Cardiac fibroblast (primary cell): ENCODE results near the gene LMBR1.

ENCODE experiments used
- DNase-seq, 2 donors: peaks; one replicate each; pipeline versions ENCODE4 v3.0.0 to v3.0.0-alpha.2; 2010; ENCODE audit warnings: low read depth in 2 of 2
- H3K4me3 ChIP-seq, 2 donors: replicated peaks in 1 of 2; 1 replicate in 1 of 2; 2 replicates in 1 of 2; pipeline ENCODE4 v1.5.1; 2011; ENCODE audit warnings: low read depth in 2 of 2, low read length in 2 of 2, mild to moderate bottlenecking in 2 of 2, moderate library complexity in 1 of 2
- TF ChIP-seq, protein P1 (sequence below): IDR thresholded peaks from one replicate; pipeline ENCODE4 v1.5.1; 2011; ENCODE audit warnings: low read depth, mild to moderate bottlenecking, low read length, inconsistent platforms

LMBR1 gene

DNA sequence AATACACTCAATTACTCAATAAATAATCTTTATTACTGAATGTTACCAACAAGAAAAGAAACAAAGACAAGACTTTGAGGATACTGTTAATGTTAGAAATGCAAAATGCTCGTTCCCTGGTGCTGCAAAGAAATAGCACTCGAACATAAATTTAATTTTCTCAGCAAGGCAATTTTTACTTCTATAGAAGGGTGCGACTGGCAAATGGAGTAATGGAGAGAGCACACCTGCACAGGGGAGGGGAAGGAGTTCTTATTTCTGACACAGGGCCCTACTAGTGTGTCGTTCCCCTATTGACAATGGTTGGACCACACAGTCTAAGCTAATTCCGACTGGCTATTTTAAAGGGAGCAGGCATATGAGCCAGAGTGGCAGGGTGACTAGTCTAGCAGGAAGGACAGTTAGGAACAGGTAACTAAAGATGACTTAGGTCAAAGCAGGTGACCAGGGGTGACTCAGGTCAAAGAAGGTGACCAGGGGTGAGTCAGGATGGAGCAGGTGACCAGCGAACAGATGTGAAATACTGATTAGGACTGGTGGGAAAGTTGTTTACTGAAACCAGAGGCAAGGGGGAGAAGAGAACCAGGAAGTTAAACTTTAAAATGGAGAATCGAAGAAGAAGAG, 133.3 kb downstream of the LMBR1 start:
- no peak overlapping the region for H3K4me3 ChIP-seq
- no peak for DNase-seq
- TF ChIP-seq, protein P1, sequence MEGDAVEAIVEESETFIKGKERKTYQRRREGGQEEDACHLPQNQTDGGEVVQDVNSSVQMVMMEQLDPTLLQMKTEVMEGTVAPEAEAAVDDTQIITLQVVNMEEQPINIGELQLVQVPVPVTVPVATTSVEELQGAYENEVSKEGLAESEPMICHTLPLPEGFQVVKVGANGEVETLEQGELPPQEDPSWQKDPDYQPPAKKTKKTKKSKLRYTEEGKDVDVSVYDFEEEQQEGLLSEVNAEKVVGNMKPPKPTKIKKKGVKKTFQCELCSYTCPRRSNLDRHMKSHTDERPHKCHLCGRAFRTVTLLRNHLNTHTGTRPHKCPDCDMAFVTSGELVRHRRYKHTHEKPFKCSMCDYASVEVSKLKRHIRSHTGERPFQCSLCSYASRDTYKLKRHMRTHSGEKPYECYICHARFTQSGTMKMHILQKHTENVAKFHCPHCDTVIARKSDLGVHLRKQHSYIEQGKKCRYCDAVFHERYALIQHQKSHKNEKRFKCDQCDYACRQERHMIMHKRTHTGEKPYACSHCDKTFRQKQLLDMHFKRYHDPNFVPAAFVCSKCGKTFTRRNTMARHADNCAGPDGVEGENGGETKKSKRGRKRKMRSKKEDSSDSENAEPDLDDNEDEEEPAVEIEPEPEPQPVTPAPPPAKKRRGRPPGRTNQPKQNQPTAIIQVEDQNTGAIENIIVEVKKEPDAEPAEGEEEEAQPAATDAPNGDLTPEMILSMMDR: no peak

DNA sequence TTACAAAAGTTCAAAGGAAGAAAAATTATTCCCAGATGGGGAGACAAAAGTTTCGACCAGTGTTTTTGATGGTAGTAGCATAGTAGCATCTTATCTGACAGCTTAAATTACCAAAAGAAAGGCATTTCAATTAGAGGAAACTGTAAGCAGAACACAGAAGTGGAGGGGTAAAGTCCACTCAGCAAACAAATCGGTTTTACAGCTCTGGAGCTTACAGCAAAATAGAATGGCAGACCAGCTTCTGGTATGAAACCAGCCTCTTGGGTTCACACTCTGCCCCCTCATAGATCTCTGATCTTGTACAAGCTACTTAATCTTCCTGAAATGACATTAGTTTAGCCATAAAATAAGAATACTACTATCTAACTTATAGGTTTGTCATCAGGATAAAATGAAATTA, 133.8 kb downstream of the LMBR1 start:
- DNase-seq: no peak
- H3K4me3 ChIP-seq: no peak overlapping the region
- TF ChIP-seq, protein P1: no peak

DNA sequence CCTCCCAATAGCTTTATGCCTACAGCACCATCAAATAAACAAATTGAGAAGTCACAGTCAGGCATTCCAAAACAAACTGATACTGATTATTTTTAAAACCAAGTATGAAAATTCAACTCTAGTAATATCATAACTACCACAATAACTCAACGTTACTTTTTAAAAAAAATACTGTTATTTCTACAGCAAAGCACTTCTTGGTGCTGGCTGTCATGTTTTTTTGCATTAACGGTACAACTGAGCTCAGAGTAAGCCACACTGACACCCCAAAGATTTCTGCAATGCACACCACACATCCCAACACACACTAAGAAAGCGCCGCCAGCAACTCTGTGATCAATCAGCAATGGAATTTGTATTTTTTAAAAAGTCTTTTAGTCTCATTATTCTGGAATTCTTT, 138.8 kb downstream of the LMBR1 start:
- H3K4me3 ChIP-seq: no peak overlapping the region
- TF ChIP-seq, protein P1: no peak

DNA sequence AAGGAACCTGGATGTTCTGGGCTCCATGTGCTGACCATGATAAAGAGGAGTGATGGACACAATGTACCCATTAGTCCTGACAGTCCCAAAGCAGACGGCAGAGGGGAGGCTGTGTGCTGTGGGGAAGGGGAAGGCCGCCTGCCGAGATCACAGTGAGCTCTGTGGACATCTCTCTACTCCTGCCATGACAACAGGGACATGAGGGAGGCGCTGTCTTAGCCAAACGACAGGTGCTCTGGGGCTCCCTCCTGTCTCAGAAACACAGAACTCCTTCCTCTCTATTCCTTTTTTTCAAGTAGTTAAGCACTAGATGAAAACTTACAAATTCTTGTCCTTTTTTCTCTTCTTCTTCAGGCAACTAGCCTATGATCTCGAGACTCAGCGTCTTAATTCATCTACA, 139.4 kb downstream of the LMBR1 start:
- no peak for DNase-seq

More for the DNA sequence above, 138.8 kb downstream of the LMBR1 start:
- DNase-seq: no peak

GRCh38 chr7:156753229-156753560, 139.8 kb downstream of the LMBR1 start:
- no peak for DNase-seq
- TF ChIP-seq, protein P1: no peak
- no peak overlapping the region for H3K4me3 ChIP-seq

More for the DNA sequence above, 139.4 kb downstream of the LMBR1 start:
- TF ChIP-seq, protein P1: no peak
- no peak overlapping the region for H3K4me3 ChIP-seq

GRCh38 chr7:156752367-156753228, 140.4 kb downstream of the LMBR1 start:
- TF ChIP-seq, protein P1: no peak
- no peak for DNase-seq
- no peak overlapping the region for H3K4me3 ChIP-seq
